ENCODE data around the gene VAC14.

The VAC14 gene

DNA sequence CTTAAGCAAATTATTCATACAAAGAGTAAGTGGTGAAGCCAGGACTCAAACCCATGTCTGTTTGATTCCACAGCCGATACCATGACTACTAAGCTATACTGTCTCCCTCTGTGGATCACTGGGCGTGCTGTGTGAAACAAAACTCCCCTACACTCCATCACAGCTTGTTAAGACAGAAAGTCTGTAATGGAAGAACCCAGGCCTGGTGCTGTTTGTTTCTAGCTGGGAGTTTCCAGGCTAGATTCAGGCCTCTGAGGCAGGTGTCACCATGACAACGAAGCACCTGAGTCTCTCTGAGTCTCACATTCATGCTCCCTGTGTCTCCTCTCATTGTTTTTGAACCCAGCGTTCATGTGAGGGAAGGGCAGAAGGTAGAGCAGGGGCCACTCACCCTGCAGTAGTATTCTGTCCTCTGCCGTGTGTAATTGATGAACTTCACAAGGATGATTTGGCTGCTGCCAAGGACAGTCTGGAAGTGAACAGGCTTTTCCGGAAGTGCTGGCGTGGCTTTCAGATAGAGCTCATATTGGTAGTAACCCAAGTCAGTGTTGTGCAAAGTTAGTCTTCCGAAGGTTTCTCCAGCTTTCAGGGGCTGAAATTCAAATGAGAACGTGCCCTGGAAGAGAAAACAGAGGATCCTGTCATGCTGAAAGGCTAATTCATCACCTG, 8.6 kb upstream of the VAC14 start:
- Histone ChIP-seq H3K4me3 (ENCODE audit: low read depth, low read length) (no peak overlapping the region), H3K4me1 (ENCODE audit: control insufficient read depth, insufficient read depth, low read length) (no peaks in the 10 kb centered on the region), H3K9me3 (ENCODE audit: control insufficient read depth, insufficient read depth, low read depth, low read length) (no peaks in the 10 kb centered on the region), H3K27ac (ENCODE audit: extremely low read depth, low read depth, low read length) (no peak overlapping the region), H3K36me3 (ENCODE audit: control insufficient read depth in 2 of 2, insufficient read depth in 1 of 2, low read length in 2 of 2) (no peaks in the 10 kb centered on the region)
- CTCF ChIA-PET: interaction anchor here (0.6 to 0.9 kb wide), 3 partner anchors 38 to 602 kb away, joined by 3 to 6 read pairs (median 3); no protein-coding TSS in a partner anchor
- TF ChIP-seq ZFP69B (tag by site-specific recombination; IDR thresholded peaks at IDR 0.05): no peak
- TF ChIP-seq, protein P1, sequence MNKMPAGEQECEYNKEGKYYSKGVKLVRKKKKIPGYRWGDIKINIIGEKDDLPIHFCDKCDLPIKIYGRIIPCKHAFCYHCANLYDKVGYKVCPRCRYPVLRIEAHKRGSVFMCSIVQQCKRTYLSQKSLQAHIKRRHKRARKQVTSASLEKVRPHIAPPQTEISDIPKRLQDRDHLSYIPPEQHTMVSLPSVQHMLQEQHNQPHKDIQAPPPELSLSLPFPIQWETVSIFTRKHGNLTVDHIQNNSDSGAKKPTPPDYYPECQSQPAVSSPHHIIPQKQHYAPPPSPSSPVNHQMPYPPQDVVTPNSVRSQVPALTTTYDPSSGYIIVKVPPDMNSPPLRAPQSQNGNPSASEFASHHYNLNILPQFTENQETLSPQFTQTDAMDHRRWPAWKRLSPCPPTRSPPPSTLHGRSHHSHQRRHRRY (tag by site-specific recombination; IDR thresholded peaks at IDR 0.05): no peak
- TF ChIP-seq, protein P2, sequence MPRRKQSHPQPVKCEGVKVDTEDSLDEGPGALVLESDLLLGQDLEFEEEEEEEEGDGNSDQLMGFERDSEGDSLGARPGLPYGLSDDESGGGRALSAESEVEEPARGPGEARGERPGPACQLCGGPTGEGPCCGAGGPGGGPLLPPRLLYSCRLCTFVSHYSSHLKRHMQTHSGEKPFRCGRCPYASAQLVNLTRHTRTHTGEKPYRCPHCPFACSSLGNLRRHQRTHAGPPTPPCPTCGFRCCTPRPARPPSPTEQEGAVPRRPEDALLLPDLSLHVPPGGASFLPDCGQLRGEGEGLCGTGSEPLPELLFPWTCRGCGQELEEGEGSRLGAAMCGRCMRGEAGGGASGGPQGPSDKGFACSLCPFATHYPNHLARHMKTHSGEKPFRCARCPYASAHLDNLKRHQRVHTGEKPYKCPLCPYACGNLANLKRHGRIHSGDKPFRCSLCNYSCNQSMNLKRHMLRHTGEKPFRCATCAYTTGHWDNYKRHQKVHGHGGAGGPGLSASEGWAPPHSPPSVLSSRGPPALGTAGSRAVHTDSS (tag by site-specific recombination; IDR thresholded peaks at IDR 0.05): no peak
- no peak for TF ChIP-seq HOXC10 (CRISPR knock-in tag; IDR thresholded peaks at IDR 0.05)
- TF ChIP-seq ZNF510 (tag by site-specific recombination; IDR thresholded peaks at IDR 0.05; ENCODE audit: insufficient replicate concordance): no peak
- TF ChIP-seq ZNF830 (tag by site-specific recombination; IDR thresholded peaks at IDR 0.05; ENCODE audit: low read depth): no peak
- no peak for TF ChIP-seq ZNF302 (tag by site-specific recombination; IDR thresholded peaks at IDR 0.05; ENCODE audit: low read depth)
- TF ChIP-seq, protein P3, sequence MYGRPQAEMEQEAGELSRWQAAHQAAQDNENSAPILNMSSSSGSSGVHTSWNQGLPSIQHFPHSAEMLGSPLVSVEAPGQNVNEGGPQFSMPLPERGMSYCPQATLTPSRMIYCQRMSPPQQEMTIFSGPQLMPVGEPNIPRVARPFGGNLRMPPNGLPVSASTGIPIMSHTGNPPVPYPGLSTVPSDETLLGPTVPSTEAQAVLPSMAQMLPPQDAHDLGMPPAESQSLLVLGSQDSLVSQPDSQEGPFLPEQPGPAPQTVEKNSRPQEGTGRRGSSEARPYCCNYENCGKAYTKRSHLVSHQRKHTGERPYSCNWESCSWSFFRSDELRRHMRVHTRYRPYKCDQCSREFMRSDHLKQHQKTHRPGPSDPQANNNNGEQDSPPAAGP (tag by site-specific recombination; IDR thresholded peaks at IDR 0.05): no peak
- TF ChIP-seq ZNF404 (tag by site-specific recombination; IDR thresholded peaks at IDR 0.05): no peak
- TF ChIP-seq, protein P4, sequence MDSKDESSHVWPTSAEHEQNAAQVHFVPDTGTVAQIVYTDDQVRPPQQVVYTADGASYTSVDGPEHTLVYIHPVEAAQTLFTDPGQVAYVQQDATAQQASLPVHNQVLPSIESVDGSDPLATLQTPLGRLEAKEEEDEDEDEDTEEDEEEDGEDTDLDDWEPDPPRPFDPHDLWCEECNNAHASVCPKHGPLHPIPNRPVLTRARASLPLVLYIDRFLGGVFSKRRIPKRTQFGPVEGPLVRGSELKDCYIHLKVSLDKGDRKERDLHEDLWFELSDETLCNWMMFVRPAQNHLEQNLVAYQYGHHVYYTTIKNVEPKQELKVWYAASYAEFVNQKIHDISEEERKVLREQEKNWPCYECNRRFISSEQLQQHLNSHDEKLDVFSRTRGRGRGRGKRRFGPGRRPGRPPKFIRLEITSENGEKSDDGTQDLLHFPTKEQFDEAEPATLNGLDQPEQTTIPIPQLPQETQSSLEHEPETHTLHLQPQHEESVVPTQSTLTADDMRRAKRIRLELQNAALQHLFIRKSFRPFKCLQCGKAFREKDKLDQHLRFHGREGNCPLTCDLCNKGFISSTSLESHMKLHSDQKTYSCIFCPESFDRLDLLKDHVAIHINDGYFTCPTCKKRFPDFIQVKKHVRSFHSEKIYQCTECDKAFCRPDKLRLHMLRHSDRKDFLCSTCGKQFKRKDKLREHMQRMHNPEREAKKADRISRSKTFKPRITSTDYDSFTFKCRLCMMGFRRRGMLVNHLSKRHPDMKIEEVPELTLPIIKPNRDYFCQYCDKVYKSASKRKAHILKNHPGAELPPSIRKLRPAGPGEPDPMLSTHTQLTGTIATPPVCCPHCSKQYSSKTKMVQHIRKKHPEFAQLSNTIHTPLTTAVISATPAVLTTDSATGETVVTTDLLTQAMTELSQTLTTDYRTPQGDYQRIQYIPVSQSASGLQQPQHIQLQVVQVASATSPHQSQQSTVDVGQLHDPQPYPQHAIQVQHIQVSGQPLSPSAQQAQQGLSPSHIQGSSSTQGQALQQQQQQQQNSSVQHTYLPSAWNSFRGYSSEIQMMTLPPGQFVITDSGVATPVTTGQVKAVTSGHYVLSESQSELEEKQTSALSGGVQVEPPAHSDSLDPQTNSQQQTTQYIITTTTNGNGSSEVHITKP (tag by site-specific recombination; IDR thresholded peaks at IDR 0.05): no peak
- no peak for TF ChIP-seq ZNF394 (tag by site-specific recombination; IDR thresholded peaks at IDR 0.05; ENCODE audit: borderline replicate concordance)
- no peak for TF ChIP-seq ZNF146 (tag by site-specific recombination; IDR thresholded peaks at IDR 0.05)
- TF ChIP-seq ZNF76 (tag by site-specific recombination; IDR thresholded peaks at IDR 0.05; ENCODE audit: borderline replicate concordance, low read depth): no peak
- TF ChIP-seq ZNF132 (tag by site-specific recombination; IDR thresholded peaks at IDR 0.05; ENCODE audit: borderline replicate concordance): no peak
- TF ChIP-seq, protein P5, sequence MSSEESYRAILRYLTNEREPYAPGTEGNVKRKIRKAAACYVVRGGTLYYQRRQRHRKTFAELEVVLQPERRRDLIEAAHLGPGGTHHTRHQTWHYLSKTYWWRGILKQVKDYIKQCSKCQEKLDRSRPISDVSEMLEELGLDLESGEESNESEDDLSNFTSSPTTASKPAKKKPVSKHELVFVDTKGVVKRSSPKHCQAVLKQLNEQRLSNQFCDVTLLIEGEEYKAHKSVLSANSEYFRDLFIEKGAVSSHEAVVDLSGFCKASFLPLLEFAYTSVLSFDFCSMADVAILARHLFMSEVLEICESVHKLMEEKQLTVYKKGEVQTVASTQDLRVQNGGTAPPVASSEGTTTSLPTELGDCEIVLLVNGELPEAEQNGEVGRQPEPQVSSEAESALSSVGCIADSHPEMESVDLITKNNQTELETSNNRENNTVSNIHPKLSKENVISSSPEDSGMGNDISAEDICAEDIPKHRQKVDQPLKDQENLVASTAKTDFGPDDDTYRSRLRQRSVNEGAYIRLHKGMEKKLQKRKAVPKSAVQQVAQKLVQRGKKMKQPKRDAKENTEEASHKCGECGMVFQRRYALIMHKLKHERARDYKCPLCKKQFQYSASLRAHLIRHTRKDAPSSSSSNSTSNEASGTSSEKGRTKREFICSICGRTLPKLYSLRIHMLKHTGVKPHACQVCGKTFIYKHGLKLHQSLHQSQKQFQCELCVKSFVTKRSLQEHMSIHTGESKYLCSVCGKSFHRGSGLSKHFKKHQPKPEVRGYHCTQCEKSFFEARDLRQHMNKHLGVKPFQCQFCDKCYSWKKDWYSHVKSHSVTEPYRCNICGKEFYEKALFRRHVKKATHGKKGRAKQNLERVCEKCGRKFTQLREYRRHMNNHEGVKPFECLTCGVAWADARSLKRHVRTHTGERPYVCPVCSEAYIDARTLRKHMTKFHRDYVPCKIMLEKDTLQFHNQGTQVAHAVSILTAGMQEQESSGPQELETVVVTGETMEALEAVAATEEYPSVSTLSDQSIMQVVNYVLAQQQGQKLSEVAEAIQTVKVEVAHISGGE (tag by site-specific recombination; conservative IDR thresholded peaks at IDR 0.05; ENCODE audit: low read depth): no peak
- no peak for TF ChIP-seq ZNF560 (tag by site-specific recombination; IDR thresholded peaks at IDR 0.05; ENCODE audit: borderline replicate concordance)
- no peak for TF ChIP-seq ZNF155 (tag by site-specific recombination; IDR thresholded peaks at IDR 0.05)
- POLR2A ChIA-PET: no interaction called here

Data from HEK293 (cell line).